ENCODE data around the gene ENTPD8. TPM values are rescaled to one million over a fixed set of nuclear protein-coding genes. Genes with fewer than 3 reads are reported as not detected.

ENTPD8 gene
- total and polyA plus RNA-seq, 3 experiments from 2014 or later = not detected

GRCh38 chr9:137444106-137444790 lies 3.1 kb upstream of the ENTPD8 start:
- no peak overlapping the region for H3K4me3 ChIP-seq (ENCODE audit: low read length)
- H3K36me3 ChIP-seq (ENCODE audit: insufficient read depth, low read length) = no peaks in the 10 kb centered on the region
- Mint-ChIP-seq H3K27me3 (peaks cover 17 to 29% of the 10 kb centered on the region in 2 donors), H3K27ac (no peak overlapping the region), H3K4me3 (no peak overlapping the region), H3K36me3 (peaks cover 0 to 1% (median 0%) of the 10 kb centered on the region in 3 donors), H3K9me3 (peaks cover 0 to 5% (median 3%) of the 10 kb centered on the region in 5 donors), H3K4me1 (peaks cover 14 to 23% (median 22%) of the 10 kb centered on the region in 3 donors)
- no peaks in the 10 kb centered on the region for H3K27me3 ChIP-seq (ENCODE audit: insufficient read depth, low read length, poor library complexity, severe bottlenecking)
- ChIA-PET CTCF (interaction anchor here (1.1 to 1.5 kb wide), 5 partner anchors 9 to 142 kb away, joined by 3 to 7 read pairs (median 4); partner anchors contain the start of genes EXD3, NOXA1 and NRARP), POLR2A (no interaction called here)
- no peak overlapping the region for H3K27ac ChIP-seq (ENCODE audit: low read depth, low read length)
- H3K4me1 ChIP-seq (ENCODE audit: insufficient read depth, low read length) = peaks cover 13% of the 10 kb centered on the region
- no peaks in the 10 kb centered on the region for H3K9me3 ChIP-seq (ENCODE audit: low read length)
- DNase-seq = peak in 1 of 5 donors; percentile 36

GRCh38 chr9:137441935-137442321 lies 771 bp upstream of the ENTPD8 start:
- Histone ChIP-seq H3K9me3 (ENCODE audit: low read length) (no peaks in the 10 kb centered on the region), H3K4me3 (ENCODE audit: low read length) (no peak overlapping the region), H3K27ac (ENCODE audit: low read depth, low read length) (no peak overlapping the region), H3K36me3 (ENCODE audit: insufficient read depth, low read length) (no peaks in the 10 kb centered on the region), H3K4me1 (ENCODE audit: insufficient read depth, low read length) (peaks cover 13% of the 10 kb centered on the region), H3K27me3 (ENCODE audit: insufficient read depth, low read length, poor library complexity, severe bottlenecking) (no peaks in the 10 kb centered on the region)
- ChIA-PET POLR2A (interaction anchor here (1.1 kb wide), 1 partner anchor 17 kb away, joined by 4 read pairs; the partner anchor contains the start of gene NSMF), CTCF (interaction anchor here (1.4 kb wide), 1 partner anchor 19 kb away, joined by 3 read pairs; the partner anchor contains the start of gene EXD3)
- Mint-ChIP-seq H3K27ac (peak overlapping the region in 2 of 8 donors; percentile 30 to 39), H3K4me1 (peaks cover 9 to 18% (median 16%) of the 10 kb centered on the region in 3 donors), H3K36me3 (peaks cover 0 to 1% (median 0%) of the 10 kb centered on the region in 3 donors), H3K9me3 (peaks cover 0 to 5% (median 3%) of the 10 kb centered on the region in 5 donors), H3K27me3 (peaks cover 18 to 30% of the 10 kb centered on the region in 2 donors), H3K4me3 (peak overlapping the region in 5 of 7 donors; percentile 54 to 81 (median 64))
- no peak for DNase-seq

- Histone ChIP-seq H3K4me3 (ENCODE audit: low read length) (no peak overlapping the region), H3K9me3 (ENCODE audit: low read length) (no peaks in the 10 kb centered on the region), H3K27me3 (ENCODE audit: insufficient read depth, low read length, poor library complexity, severe bottlenecking) (no peaks in the 10 kb centered on the region), H3K4me1 (ENCODE audit: insufficient read depth, low read length) (no peaks in the 10 kb centered on the region), H3K27ac (ENCODE audit: low read depth, low read length) (no peak overlapping the region), H3K36me3 (ENCODE audit: insufficient read depth, low read length) (no peaks in the 10 kb centered on the region)
- ChIA-PET POLR2A (no interaction called here), CTCF (no interaction called here)
- H3K27me3 Mint-ChIP-seq = peaks cover 18 to 20% of the 10 kb centered on the region in 2 donors
- peaks cover 0 to 5% (median 3%) of the 10 kb centered on the region in 5 donors for H3K9me3 Mint-ChIP-seq
- peak overlapping the region in 1 of 7 donors; percentile 48 for H3K4me3 Mint-ChIP-seq
- H3K27ac Mint-ChIP-seq = no peak overlapping the region
- H3K4me1 Mint-ChIP-seq = peaks cover 3 to 8% (median 4%) of the 10 kb centered on the region in 3 donors
- peaks cover 0 to 1% (median 0%) of the 10 kb centered on the region in 3 donors for H3K36me3 Mint-ChIP-seq
- DNase-seq = peak in 1 of 5 donors; percentile 39
Observed at GRCh38 chr9:137439158-137439714, 1.9 kb downstream of the ENTPD8 start.

- H3K9me3 Mint-ChIP-seq = peaks cover 0 to 5% (median 3%) of the 10 kb centered on the region in 5 donors
Observed at GRCh38 chr9:137438591-137439157, 2.5 kb downstream of the ENTPD8 start.

GRCh38 chr9:137437691-137438590 lies 3.2 kb downstream of the ENTPD8 start:
- DNase-seq = peak in 1 of 5 donors; percentile 39
- peaks cover 14% of the 10 kb centered on the region in 2 donors for H3K27me3 Mint-ChIP-seq
- Histone ChIP-seq H3K36me3 (ENCODE audit: insufficient read depth, low read length) (no peaks in the 10 kb centered on the region), H3K9me3 (ENCODE audit: low read length) (no peaks in the 10 kb centered on the region), H3K4me1 (ENCODE audit: insufficient read depth, low read length) (no peaks in the 10 kb centered on the region), H3K27ac (ENCODE audit: low read depth, low read length) (no peak overlapping the region), H3K27me3 (ENCODE audit: insufficient read depth, low read length, poor library complexity, severe bottlenecking) (no peaks in the 10 kb centered on the region), H3K4me3 (ENCODE audit: low read length) (no peak overlapping the region)
- ChIA-PET CTCF (no interaction called here), POLR2A (no interaction called here)
- H3K36me3 Mint-ChIP-seq = peaks cover 0 to 1% (median 0%) of the 10 kb centered on the region in 3 donors
- H3K9me3 Mint-ChIP-seq = peaks cover 0 to 3% (median 2%) of the 10 kb centered on the region in 5 donors
- H3K4me1 Mint-ChIP-seq = peaks cover 3 to 10% (median 4%) of the 10 kb centered on the region in 3 donors
- no peak overlapping the region for H3K27ac Mint-ChIP-seq
- no peak overlapping the region for H3K4me3 Mint-ChIP-seq

More at GRCh38 chr9:137438591-137439157, 2.5 kb downstream of the ENTPD8 start:
- peaks cover 0 to 1% (median 0%) of the 10 kb centered on the region in 3 donors for H3K36me3 Mint-ChIP-seq
- no peaks in the 10 kb centered on the region for H3K4me1 ChIP-seq (ENCODE audit: insufficient read depth, low read length)
- peaks cover 3 to 10% (median 4%) of the 10 kb centered on the region in 3 donors for H3K4me1 Mint-ChIP-seq
- no peaks in the 10 kb centered on the region for H3K9me3 ChIP-seq (ENCODE audit: low read length)
- peak in 1 of 5 donors; percentile 39 for DNase-seq
- H3K4me3 Mint-ChIP-seq = no peak overlapping the region
- no peaks in the 10 kb centered on the region for H3K36me3 ChIP-seq (ENCODE audit: insufficient read depth, low read length)
- no peak overlapping the region for H3K27ac ChIP-seq (ENCODE audit: low read depth, low read length)
- H3K27me3 ChIP-seq (ENCODE audit: insufficient read depth, low read length, poor library complexity, severe bottlenecking) = no peaks in the 10 kb centered on the region
- H3K27me3 Mint-ChIP-seq = peaks cover 18 to 19% of the 10 kb centered on the region in 2 donors
- no peak overlapping the region for H3K27ac Mint-ChIP-seq
- ChIA-PET POLR2A (no interaction called here), CTCF (no interaction called here)
- H3K4me3 ChIP-seq (ENCODE audit: low read length) = no peak overlapping the region

- Histone ChIP-seq H3K4me3 (ENCODE audit: low read length) (no peak overlapping the region), H3K36me3 (ENCODE audit: insufficient read depth, low read length) (no peaks in the 10 kb centered on the region), H3K27me3 (ENCODE audit: insufficient read depth, low read length, poor library complexity, severe bottlenecking) (no peaks in the 10 kb centered on the region), H3K9me3 (ENCODE audit: low read length) (no peaks in the 10 kb centered on the region), H3K4me1 (ENCODE audit: insufficient read depth, low read length) (no peaks in the 10 kb centered on the region), H3K27ac (ENCODE audit: low read depth, low read length) (no peak overlapping the region)
- ChIA-PET POLR2A (no interaction called here), CTCF (no interaction called here)
- Mint-ChIP-seq H3K9me3 (peaks cover 0 to 2% (median 0%) of the 10 kb centered on the region in 5 donors), H3K4me3 (no peak overlapping the region), H3K27me3 (peaks cover 6 to 7% of the 10 kb centered on the region in 2 donors), H3K4me1 (peaks cover 2 to 9% (median 3%) of the 10 kb centered on the region in 3 donors), H3K36me3 (peaks cover 0 to 1% (median 0%) of the 10 kb centered on the region in 3 donors), H3K27ac (no peak overlapping the region)
- DNase-seq = peak in 1 of 5 donors; percentile 34
Observed at GRCh38 chr9:137436761-137437600, 4.2 kb downstream of the ENTPD8 start.
